Ascending aorta (tissue), 2 donors: ENCODE results near the gene CD47. TPM values are rescaled to one million over a fixed set of nuclear protein-coding genes. Genes with fewer than 3 reads are reported as not detected.

Experiments used
- DNase-seq, 2 donors: peaks; one replicate each; pipeline ENCODE4 v3.0.0-alpha.2; 2019; ENCODE audit warnings: low spot score in 2 of 2
- H3K27ac ChIP-seq, 2 donors: fragments of 200-600 bp; sonication (generic); one replicate each; pipeline ENCODE4 v1.5.1; 2016 to 2017; ENCODE audit warnings: mild to moderate bottlenecking in 1 of 2
- H3K27me3 ChIP-seq: fragments of 200-600 bp; sonication (generic); one replicate; pipeline ENCODE4 v1.5.1; 2017
- H3K36me3 ChIP-seq, 2 donors: fragments of 200-600 bp; sonication (generic); one replicate each; pipeline ENCODE4 v1.5.1; 2016
- H3K4me1 ChIP-seq, 2 donors: fragments of 200-600 bp; sonication (generic); one replicate each; pipeline ENCODE4 v1.5.1; 2016 to 2017; ENCODE audit warnings: mild to moderate bottlenecking in 1 of 2
- H3K4me3 ChIP-seq, 2 donors: fragments of 200-600 bp; sonication (generic); one replicate each; pipeline ENCODE4 v1.5.1; 2016 to 2017; ENCODE audit warnings: mild to moderate bottlenecking in 1 of 2
- H3K9me3 ChIP-seq, 2 donors: fragments of 200-600 bp; sonication (generic); one replicate each; pipeline ENCODE4 v1.5.1; 2016
- intact Hi-C: fragments of 100-400 bp; cut with DNase I; formaldehyde crosslinking; loops from one replicate; pipeline ENCODE4 v1.15.1; 2023
- total RNA-seq: library from RNA; depleted of rRNA; stranded (reverse); fragments of >200 nt; gene quantifications from one replicate; pipeline ENCODE4 v1.1.0, GENCODE V29; 2016
- TF ChIP-seq, protein P1 (sequence below), 3 experiments: fragments of 200-600 bp in 2 of 3; fragments of 450-650 bp in 1 of 3; sonication (generic) in 2 of 3; IDR thresholded peaks; one replicate each; pipeline ENCODE4 v1.5.1; 2016 to 2019; ENCODE audit warnings: antibody characterized with exemption in 3 of 3, mild to moderate bottlenecking in 1 of 3, moderate library complexity in 1 of 3

The CD47 gene
- total RNA-seq, 1 donor from 2014 or later: 24.5 TPM

GRCh38 chr3:108099679-108100428 is 9.0 kb upstream of the CD47 start:
- intact Hi-C loops: loop anchor here (10.0 kb wide), 3 partner anchors 485 to 865 kb away; partner anchors contain the start of genes BBX, CIP2A and DZIP3
- Histone ChIP-seq H3K4me1 (no peaks in the 10 kb centered on the region), H3K27ac (no peak overlapping the region), H3K4me3 (no peak overlapping the region), H3K36me3 (no peaks in the 10 kb centered on the region), H3K27me3 (no peaks in the 10 kb centered on the region), H3K9me3 (no peaks in the 10 kb centered on the region)
- no peak for DNase-seq
- TF ChIP-seq, protein P1, sequence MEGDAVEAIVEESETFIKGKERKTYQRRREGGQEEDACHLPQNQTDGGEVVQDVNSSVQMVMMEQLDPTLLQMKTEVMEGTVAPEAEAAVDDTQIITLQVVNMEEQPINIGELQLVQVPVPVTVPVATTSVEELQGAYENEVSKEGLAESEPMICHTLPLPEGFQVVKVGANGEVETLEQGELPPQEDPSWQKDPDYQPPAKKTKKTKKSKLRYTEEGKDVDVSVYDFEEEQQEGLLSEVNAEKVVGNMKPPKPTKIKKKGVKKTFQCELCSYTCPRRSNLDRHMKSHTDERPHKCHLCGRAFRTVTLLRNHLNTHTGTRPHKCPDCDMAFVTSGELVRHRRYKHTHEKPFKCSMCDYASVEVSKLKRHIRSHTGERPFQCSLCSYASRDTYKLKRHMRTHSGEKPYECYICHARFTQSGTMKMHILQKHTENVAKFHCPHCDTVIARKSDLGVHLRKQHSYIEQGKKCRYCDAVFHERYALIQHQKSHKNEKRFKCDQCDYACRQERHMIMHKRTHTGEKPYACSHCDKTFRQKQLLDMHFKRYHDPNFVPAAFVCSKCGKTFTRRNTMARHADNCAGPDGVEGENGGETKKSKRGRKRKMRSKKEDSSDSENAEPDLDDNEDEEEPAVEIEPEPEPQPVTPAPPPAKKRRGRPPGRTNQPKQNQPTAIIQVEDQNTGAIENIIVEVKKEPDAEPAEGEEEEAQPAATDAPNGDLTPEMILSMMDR (IDR thresholded peaks at IDR 0.05): no peak

DNA sequence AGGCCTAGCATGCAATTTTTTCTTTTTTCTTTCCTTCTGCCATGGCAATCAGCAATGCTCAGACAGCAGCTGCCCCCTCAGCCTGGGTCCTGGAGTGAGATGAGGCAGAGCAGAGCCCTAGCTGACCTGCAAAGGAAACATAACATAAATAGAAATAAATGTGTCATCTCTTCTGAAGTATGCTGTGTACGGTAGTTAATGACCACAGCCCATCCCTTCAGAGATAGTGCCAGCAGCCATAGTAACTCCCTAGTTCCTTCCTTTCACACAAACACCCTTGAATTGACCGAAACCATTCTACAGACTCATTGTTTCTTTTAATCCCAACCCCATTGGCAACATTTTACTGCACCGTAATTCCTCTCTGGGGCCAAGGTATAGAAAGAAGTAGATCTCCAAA is 8.4 kb upstream of the CD47 start:
- Histone ChIP-seq H3K4me1 (no peaks in the 10 kb centered on the region), H3K9me3 (no peaks in the 10 kb centered on the region), H3K27me3 (no peaks in the 10 kb centered on the region), H3K4me3 (no peak overlapping the region), H3K36me3 (no peaks in the 10 kb centered on the region), H3K27ac (no peak overlapping the region)
- TF ChIP-seq, protein P1 (IDR thresholded peaks at IDR 0.05): no peak
- DNase-seq: no peak
- intact Hi-C loops: loop anchor here (10.0 kb wide), 3 partner anchors 486 to 864 kb away; partner anchors contain the start of genes BBX, CIP2A and DZIP3

GRCh38 chr3:108098003-108098370 is 7.2 kb upstream of the CD47 start:
- intact Hi-C loops: loop anchor here (10.0 kb wide), 3 partner anchors 487 to 863 kb away; partner anchors contain the start of genes BBX, CIP2A and DZIP3
- no peaks in the 10 kb centered on the region for H3K4me1 ChIP-seq
- H3K27me3 ChIP-seq: no peaks in the 10 kb centered on the region
- TF ChIP-seq, protein P1 (IDR thresholded peaks at IDR 0.05): no peak
- H3K27ac ChIP-seq: no peak overlapping the region
- no peaks in the 10 kb centered on the region for H3K9me3 ChIP-seq
- no peak overlapping the region for H3K4me3 ChIP-seq
- no peak for DNase-seq
- no peaks in the 10 kb centered on the region for H3K36me3 ChIP-seq

- H3K36me3 ChIP-seq: no peaks in the 10 kb centered on the region
- TF ChIP-seq, protein P1 (IDR thresholded peaks at IDR 0.05): no peak
- H3K4me1 ChIP-seq: no peaks in the 10 kb centered on the region
- intact Hi-C loops: loop anchor here (10.0 kb wide), 3 partner anchors 487 to 863 kb away; partner anchors contain the start of genes BBX, CIP2A and DZIP3
- no peak overlapping the region for H3K27ac ChIP-seq
- H3K9me3 ChIP-seq: no peaks in the 10 kb centered on the region
- no peak overlapping the region for H3K4me3 ChIP-seq
- no peak for DNase-seq
- no peaks in the 10 kb centered on the region for H3K27me3 ChIP-seq
Measured at GRCh38 chr3:108097322-108098002, 6.6 kb upstream of the CD47 start.

GRCh38 chr3:108096532-108097321 is 5.9 kb upstream of the CD47 start:
- Histone ChIP-seq H3K4me1 (no peaks in the 10 kb centered on the region), H3K27me3 (no peaks in the 10 kb centered on the region), H3K27ac (no peak overlapping the region), H3K36me3 (no peaks in the 10 kb centered on the region), H3K9me3 (no peaks in the 10 kb centered on the region), H3K4me3 (no peak overlapping the region)
- intact Hi-C loops: loop anchor here (10.0 kb wide), 3 partner anchors 488 to 862 kb away; partner anchors contain the start of genes BBX, CIP2A and DZIP3
- no peak for DNase-seq
- TF ChIP-seq, protein P1 (IDR thresholded peaks at IDR 0.05): no peak
